ENCODE data around the gene MEST. TPM values are rescaled to one million over a fixed set of nuclear protein-coding genes. Genes with fewer than 3 reads are reported as not detected.

The MEST gene
- 44.7 and 50.3 TPM in 2 replicates for total RNA-seq

GRCh38 chr7:130491841-130492522, at the start of gene MEST:
MEST (plus strand) TSS chr7:130492085; CDS start chr7:130492314, 229 bp downstream.

Other genes starting within 250 kb of the MEST start
- gene CPA2, start 225.2 kb upstream of the MEST start, total RNA-seq: not detected in 2 replicates
- gene CPA4, start 198.9 kb upstream of the MEST start, total RNA-seq: 30.4 and 31.7 TPM in 2 replicates
- not detected in 2 replicates for gene CPA5, start 147.3 kb upstream of the MEST start, total RNA-seq
- gene CPA1, start 111.6 kb upstream of the MEST start, total RNA-seq: not detected in 2 replicates
- gene CEP41, start 51.1 kb upstream of the MEST start, total RNA-seq: 11.5 and 14.5 TPM in 2 replicates
- 17.4 and 18.1 TPM in 2 replicates for gene COPG2, start 176.7 kb downstream of the MEST start, total RNA-seq
- not detected in 2 replicates for gene TSGA13, start 194.5 kb downstream of the MEST start, total RNA-seq
- gene KLF14, start 242.1 kb downstream of the MEST start, total RNA-seq: not detected in 2 replicates